Body of pancreas (tissue), 4 donors: ENCODE results near the gene ZNF205.

Source experiments
- POLR2A ChIP-seq, 3 donors: fragments of 450-650 bp; IDR thresholded peaks; one replicate each; pipeline ENCODE4 v1.6.1; 2016; ENCODE audit warnings: antibody characterized with exemption in 3 of 3, mild to moderate bottlenecking in 2 of 3
- TF ChIP-seq, protein P1 (sequence below), 7 experiments: fragments of 450-650 bp in 4 of 7; fragments of 200-600 bp in 3 of 7; sonication (generic) in 3 of 7; IDR thresholded peaks; one replicate each; pipeline ENCODE4 v1.5.1; 2016 to 2019; ENCODE audit warnings: antibody characterized with exemption in 7 of 7

DNA sequence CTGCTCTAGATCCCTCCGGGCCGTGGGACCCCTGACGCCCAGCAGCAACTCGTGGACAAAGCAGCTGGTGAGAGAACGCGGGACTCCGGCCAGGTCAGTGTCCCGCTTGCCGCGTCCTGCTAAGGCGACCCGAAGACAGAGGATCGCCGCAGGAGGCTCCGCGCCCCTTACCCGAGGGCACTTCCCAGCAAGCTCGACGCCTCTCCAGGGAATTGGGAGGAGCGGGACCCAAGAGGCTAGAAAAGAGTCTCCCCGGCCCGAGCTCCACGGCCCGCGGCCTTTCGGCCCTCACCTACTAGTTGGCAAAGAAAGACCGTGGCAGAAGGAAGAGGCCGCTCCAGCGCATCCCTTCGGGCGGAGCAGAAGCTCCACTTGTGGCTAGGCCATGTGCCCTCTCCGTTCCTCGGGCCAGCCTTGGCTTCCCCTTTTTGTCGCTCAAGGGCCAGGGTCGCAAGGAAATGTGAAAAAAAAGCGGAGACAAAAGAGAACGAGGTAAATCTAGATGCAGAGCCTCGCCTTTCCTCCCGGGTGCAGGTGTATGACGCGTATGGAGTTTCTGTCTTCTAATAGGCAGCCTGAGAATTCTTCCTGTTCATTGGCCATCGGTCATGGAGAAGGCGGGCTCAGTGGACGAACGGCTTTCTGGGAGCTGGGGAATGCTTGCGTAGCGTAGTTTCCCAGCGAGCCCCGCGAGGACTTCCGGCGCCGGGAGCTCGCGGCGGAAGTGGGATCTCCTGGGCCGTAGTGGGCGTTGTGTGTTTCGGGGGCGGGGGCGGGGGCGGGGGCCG lies 22.1 kb downstream of the ZNF205 start, which contains the start of gene ZNF213:
- TF ChIP-seq, protein P1, sequence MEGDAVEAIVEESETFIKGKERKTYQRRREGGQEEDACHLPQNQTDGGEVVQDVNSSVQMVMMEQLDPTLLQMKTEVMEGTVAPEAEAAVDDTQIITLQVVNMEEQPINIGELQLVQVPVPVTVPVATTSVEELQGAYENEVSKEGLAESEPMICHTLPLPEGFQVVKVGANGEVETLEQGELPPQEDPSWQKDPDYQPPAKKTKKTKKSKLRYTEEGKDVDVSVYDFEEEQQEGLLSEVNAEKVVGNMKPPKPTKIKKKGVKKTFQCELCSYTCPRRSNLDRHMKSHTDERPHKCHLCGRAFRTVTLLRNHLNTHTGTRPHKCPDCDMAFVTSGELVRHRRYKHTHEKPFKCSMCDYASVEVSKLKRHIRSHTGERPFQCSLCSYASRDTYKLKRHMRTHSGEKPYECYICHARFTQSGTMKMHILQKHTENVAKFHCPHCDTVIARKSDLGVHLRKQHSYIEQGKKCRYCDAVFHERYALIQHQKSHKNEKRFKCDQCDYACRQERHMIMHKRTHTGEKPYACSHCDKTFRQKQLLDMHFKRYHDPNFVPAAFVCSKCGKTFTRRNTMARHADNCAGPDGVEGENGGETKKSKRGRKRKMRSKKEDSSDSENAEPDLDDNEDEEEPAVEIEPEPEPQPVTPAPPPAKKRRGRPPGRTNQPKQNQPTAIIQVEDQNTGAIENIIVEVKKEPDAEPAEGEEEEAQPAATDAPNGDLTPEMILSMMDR (IDR thresholded peaks at IDR 0.05), result peak in 2 of 7 experiments; percentile 15 to 22
- TF ChIP-seq POLR2A (IDR thresholded peaks at IDR 0.05), result peak; percentile 71 to 94 (median 88)
